ENCODE data around the gene PPP2R5A.
"Not testable (repeated sequence)": the region's sequence is repeated elsewhere in the genome, so short reads cannot be mapped to it uniquely, and the experiment has no call there.

Gene PPP2R5A

DNA sequence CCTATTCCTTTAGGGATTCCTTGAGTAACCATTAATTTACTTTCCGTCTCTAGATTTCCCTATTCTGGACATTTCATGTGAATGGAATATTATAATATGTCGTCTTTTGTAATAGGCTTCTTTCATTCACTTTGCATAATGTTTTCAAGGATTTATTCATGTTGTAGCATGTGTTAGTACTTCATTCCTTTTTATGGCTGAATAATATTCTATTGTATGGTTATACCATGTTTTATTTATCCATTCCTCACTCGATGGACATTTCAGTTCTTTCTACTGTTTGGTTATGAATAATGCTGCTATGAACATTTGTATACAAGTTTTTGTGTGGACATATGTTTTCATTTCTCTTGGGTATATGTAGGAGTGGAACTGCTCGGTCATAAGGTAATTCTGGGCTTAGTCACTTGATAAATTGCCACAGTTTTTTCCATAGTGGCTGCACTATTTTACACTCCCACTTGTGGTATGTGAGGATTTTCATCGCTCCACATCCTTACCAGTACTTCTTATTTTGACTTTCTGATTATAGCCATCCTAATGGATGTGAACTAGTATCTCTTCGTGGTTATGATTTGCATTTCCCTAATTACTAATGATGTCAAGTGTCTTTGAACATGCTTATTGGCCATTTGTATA is 17.7 kb downstream of the PPP2R5A start:
- no peak for DNase-seq

DNA sequence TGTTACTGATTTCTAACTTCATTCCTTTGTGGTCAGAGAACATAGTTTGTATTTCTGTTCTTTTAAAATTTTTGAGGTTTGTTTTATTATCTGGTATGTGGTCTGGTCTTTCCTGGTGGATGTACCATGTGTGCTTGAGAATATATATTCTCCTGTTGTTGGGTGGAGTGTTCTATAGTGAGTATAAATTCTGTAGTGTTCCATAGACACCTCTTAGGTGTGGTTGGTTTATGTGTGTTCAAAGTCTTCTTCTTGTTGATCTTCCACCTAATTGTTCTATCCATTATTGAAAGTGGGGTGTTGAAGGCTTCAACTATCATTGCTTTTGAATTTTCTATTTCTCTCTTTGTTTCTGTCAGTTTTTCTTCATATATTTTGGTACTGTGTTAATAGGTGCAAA is 20.1 kb downstream of the PPP2R5A start:
- no peak for DNase-seq

DNA sequence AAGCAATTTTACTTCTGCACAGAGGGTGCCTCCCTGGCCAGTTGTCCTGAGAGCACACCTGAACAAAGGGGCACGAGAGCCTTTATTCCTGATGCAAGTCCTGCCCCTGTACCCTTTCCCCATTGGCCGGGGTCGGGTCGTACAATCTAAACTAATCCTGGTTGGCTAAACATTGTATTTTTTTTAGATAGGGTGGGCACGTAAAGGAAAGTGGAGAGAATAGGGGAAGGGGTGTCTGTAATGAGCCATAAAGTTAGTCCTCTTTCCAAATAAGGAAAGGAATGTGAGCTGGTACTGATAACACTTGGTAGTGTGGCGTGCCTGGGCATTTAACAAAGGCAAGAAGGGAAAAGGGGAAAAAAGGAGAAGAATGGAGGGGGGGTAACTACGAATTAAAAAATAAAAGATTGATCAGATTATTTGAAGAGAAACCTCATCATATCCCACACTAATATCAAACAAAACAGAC is 20.8 kb downstream of the PPP2R5A start:
- not testable (repeated sequence) for DNase-seq

DNA sequence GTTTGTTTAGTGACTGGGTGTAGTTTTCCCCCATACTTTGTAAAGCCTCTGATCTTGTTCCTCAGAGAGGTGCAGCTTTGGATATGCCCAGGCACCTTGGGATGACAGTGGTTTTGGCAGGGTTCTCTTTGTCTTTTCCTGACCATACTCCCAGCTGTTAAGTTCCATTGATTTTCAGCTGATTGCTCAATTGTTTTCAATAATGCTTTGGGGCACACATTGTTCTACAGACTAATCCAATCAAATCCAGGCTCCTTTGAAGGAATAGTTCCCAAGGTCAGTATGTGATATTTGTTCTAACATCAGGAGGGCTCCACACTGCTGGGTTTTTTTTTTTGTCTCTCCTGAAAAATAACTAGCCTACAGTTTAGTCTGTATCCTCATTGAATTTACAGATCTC is 24.8 kb downstream of the PPP2R5A start:
- DNase-seq: no peak

DNA sequence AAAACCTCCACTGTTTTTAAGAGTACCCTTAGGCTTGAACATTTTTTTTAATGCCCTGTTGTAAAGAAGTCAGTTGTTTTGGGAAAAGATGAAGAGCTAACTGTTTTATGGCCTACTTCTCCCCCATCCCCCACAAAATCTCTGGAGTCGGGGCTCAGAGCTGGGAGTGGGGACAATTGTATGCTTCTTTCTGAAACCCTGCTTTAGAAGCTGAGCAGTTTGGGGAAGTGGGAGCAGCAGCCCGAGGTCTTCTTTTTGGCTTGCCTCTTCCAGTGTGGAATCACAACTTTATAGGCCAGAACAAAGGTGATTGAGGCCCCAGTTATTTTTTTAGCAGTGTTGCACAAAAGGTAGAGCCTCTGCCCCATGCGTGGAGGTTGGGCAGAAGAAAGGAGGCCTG is 25.2 kb downstream of the PPP2R5A start:
- no peak for DNase-seq

- DNase-seq: no peak
These were observed 26.8 kb downstream of the PPP2R5A start for GRCh38 chr1:212311836-212312497.

GRCh38 chr1:212313616-212314015 is 28.4 kb downstream of the PPP2R5A start:
- no peak for DNase-seq

- no peak for DNase-seq
These were observed 30.0 kb downstream of the PPP2R5A start for GRCh38 chr1:212315184-212315583.

GRCh38 chr1:212315907-212316306 is 30.7 kb downstream of the PPP2R5A start:
- peak; percentile 2 for DNase-seq

- DNase-seq: no peak
These were observed 32.7 kb downstream of the PPP2R5A start for GRCh38 chr1:212317916-212318315.

DNA sequence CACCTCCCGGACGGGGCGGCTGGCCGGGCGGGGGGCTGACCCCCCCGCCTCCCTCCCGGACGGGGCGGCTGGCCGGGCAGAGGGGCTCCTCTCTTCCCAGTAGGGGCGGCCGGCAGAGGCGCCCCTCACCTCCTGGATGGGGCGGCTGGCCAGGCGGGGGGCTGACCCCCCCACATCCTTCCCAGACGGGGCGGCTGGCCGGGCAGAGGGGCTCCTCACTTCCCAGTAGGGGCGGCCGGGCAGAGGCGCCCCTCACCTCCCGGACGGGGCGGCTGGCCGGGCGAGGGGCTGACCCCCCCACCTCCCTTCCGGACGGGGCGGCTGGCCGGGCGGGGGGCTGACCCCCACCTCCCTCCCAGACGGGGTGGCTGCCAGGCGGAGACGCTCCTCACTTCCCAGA is 35.8 kb downstream of the PPP2R5A start:
- DNase-seq: not testable (repeated sequence)

GRCh38 chr1:212323066-212323465 is 37.9 kb downstream of the PPP2R5A start:
- no peak for DNase-seq

DNA sequence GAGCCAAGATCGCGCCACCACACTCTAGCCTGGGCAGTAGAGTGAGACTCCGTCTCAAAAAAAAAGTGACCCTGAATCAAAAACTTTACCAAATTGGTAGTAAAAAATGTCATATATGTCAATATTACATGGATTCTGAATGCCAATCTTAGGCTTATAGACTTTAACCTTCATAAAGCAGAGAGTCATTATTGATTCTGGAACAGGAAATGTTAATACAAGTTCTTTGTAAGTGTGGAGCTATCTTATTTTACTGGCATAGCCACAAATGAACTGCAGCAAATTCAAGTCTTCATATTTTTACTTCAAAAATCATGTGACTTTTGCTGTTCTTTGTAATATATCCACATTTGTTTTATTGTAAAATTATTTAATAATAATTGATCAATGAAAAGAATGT is 41.3 kb downstream of the PPP2R5A start:
- DNase-seq: no peak

DNA sequence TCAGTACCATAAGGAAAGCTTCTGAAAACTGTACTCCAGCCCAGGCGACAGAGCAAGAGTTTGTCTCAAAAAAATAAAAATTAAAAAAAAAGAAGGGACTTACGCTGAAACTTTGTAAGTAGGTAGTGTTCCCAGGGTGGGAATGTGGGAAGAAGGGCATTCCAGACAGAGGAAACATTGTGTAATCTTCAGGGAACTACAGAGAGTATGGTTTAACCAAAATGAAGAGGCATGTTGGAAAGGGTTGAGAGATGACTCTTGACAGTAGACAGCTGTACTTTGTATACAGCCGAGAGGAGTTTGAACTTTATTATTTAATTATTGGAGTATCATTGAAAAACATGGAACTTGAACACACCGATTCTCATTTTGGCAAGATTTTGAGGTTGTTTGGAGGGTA is 43.0 kb downstream of the PPP2R5A start:
- DNase-seq: no peak

DNA sequence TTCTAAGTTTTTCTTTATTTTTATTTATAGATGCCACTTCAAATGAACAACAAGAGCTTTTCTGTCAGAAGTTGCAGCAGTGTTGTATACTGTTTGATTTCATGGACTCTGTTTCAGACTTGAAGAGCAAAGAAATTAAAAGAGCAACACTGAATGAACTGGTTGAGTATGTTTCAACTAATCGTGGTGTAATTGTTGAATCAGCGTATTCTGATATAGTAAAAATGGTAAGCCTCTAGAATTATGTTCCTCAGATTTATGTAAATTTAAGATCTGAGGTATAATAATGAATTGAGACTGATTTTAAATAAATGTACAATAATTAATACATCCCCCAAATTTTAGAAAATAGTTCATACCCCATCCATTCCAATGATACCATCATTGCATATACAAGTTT is 43.9 kb downstream of the PPP2R5A start:
- no peak for DNase-seq

DNA sequence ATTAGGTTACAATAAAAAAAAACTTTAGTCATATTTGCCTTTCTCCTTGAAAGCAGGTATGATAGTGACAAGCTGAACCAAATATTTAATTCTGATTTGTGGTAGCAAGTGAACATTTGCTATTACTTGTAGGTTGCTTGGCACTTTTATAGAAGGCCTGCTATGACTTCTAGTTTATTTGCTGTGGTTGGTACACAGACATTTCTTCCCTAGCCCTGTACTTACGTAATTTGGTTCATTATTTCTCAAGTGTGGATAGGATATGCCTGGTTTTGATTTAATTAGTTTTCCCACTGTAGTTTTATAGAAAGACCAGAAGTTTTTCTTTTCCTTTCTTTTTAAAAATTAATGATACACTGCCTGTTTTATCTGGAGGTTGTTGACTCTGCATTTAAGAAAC is 55.9 kb downstream of the PPP2R5A start:
- DNase-seq: no peak

GRCh38 chr1:212344905-212345304 is 59.7 kb downstream of the PPP2R5A start:
- no peak for DNase-seq

DNA sequence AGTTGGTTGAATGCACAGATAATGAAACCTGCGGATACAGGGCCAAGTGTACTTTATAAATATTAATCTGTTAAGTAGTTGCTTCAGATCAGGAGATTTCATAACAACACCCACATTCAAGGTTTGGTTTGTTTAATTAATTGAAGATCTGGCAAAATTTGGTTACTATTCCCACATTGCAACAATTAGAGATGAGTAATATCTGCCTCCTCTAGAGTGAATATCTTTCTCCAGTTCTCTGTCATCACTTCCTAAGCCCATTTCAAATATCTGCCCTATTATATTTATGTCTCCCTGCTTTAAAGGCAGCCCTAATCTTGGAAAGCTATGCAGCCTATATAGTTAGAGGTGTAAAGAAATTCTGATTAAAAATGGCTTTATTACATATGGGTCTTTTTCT is 61.4 kb downstream of the PPP2R5A start:
- no peak for DNase-seq

DNA sequence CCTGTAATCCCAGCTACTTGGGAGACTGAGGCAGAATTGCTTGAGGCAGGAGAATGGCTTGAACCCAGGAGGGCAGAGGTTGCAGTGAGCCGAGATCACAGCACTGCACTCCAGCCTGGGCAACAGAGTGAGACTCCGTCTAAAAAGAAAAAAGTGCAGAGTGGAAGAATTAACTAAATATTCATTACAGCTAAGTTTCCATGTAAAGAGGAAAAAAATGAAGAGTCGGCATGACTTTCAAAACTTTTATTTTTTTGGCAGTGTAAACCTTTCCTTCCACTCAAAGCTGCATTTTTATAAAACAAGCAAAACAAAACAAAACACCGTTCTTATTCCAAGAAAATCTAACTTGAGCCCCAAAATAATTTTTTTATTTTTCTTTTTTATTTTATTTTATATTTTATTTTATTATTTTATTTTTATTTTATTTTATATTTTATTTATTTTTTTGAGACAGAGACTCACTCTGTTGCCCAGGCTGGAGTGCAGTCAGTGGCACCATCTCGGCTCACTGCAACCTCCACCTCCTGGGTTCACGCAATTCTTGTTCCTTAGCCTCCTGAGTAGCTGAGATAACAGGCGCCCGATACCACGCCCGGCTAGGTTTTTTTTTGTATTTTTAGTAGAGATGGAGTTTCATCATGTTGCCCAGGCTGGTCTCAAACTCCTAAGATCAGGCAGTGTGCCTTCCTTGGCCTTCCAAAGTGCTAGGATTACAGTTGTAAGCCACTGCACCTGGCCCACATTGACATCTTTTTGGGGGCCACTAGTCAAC is 66.6 kb downstream of the PPP2R5A start:
- no peak for DNase-seq

- no peak for DNase-seq
These were observed 68.0 kb downstream of the PPP2R5A start for GRCh38 chr1:212353181-212353580.

- DNase-seq: no peak
These were observed 69.3 kb downstream of the PPP2R5A start for GRCh38 chr1:212354464-212354863.

- DNase-seq: no peak
These were observed 70.2 kb downstream of the PPP2R5A start for GRCh38 chr1:212355230-212355969.

DNA sequence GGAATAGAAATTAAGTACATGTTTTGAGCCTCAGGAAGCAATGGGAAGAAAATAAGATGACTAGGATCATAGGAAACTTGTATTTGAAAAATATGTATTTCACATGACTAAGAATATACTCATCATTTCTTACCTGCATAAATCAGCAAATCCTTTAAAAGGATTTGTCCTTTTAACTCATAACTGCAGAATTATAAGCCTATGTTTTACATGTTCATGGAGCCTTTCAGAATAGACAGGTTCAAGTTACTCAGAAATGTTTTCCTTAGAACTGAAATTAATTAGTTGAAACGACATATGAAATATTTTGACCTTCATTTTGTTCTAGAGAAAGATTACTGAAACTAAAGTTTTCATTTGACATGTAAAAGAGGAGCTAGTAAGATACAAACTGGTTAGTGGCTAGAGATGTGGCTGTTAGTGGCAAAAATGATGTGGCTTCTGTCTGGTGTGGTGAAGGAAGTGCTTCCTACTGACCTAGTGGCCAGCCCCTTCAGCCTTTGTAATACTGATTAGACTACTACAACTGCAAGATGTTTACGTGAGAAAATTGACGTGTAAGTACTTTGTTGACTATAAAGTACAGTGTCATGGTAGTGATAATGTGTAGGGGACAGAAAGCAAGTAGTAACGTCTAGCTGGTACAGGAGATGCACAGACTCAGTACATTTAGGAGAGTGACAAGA is 74.7 kb downstream of the PPP2R5A start:
- DNase-seq: no peak
